SK-N-MC (cell line): ENCODE measurements around the gene MEX3C.

Source experiments
- EZH2 ChIP-seq: fragments of 200-600 bp; sonication (generic); IDR thresholded peaks from one replicate; pipeline ENCODE4 v1.6.1; 2017; ENCODE audit warnings: antibody characterized with exemption
- POLR2AphosphoS5 ChIP-seq: IDR thresholded peaks from 2 replicates; pipeline ENCODE4 v1.6.1; 2012; ENCODE audit warnings: mild to moderate bottlenecking, low read depth, low read length, borderline replicate concordance

- TF ChIP-seq POLR2AphosphoS5, result no peak
- TF ChIP-seq EZH2, result no peak
These were observed 61.7 kb downstream of the MEX3C start for GRCh38 chr18:51135795-51136194.
